MCF 10A (cell line): ENCODE data around the gene TNNI3. TPM values are rescaled to one million over a fixed set of nuclear protein-coding genes. Genes with fewer than 3 reads are reported as not detected.

Experiments used
- BruUV-seq: library from RNA; stranded (reverse); fragments of 400-500 nt; replicated peaks from 2 replicates; lab custom pipeline; 2021; lab: Mats Ljungman, UMichigan
- CTCF ChIA-PET: fragments of 300-600 bp; sonication (Branson Sonifier 250); formaldehyde crosslinking; extraction: SDS; loops from one replicate; lab custom pipeline; 2021; ENCODE audit warnings: antibody characterized with exemption, inconsistent platforms; lab: Yijun Ruan, JAX
- POLR2A ChIA-PET: fragments of 300-600, 350-650 bp; sonication (Branson Sonifier 250); formaldehyde crosslinking; extraction: SDS; loops from one replicate; lab custom pipeline; 2020; ENCODE audit warnings: antibody characterized with exemption, inconsistent platforms; lab: Yijun Ruan, JAX
- DNase-seq: peaks from one replicate; pipeline ENCODE4 v3.0.0-alpha.2; 2018; ENCODE audit not compliant: unreplicated experiment
- H3K27ac Mint-ChIP-seq: one replicate; pipeline ENCODE4 v1.8.0; 2022; ENCODE audit warnings: mild to moderate bottlenecking, low read depth, mixed read lengths; ENCODE audit not compliant: unreplicated experiment
- H3K27me3 Mint-ChIP-seq: one replicate; pipeline ENCODE4 v1.8.0; 2022; ENCODE audit warnings: mixed read lengths; ENCODE audit not compliant: insufficient read depth, unreplicated experiment
- H3K36me3 Mint-ChIP-seq: one replicate; pipeline ENCODE4 v1.8.0; 2022; ENCODE audit warnings: mild to moderate bottlenecking, moderate library complexity, mixed read lengths; ENCODE audit not compliant: insufficient read depth, unreplicated experiment
- H3K4me1 Mint-ChIP-seq: one replicate; pipeline ENCODE4 v1.8.0; 2022; ENCODE audit warnings: mixed read lengths; ENCODE audit not compliant: insufficient read depth, unreplicated experiment
- H3K4me3 Mint-ChIP-seq: one replicate; pipeline ENCODE4 v1.8.0; 2022; ENCODE audit warnings: mild to moderate bottlenecking, moderate library complexity, mixed read lengths; ENCODE audit not compliant: unreplicated experiment
- H3K9me3 Mint-ChIP-seq: one replicate; pipeline ENCODE4 v1.8.0; 2022; ENCODE audit warnings: mixed read lengths; ENCODE audit not compliant: unreplicated experiment
- CTCF ChIP-seq: fragments of 200-600 bp; IDR thresholded peaks from one replicate; pipeline ENCODE4 v1.8.0; 2022; ENCODE audit warnings: antibody characterized with exemption, mild to moderate bottlenecking; ENCODE audit not compliant: unreplicated experiment
- intact Hi-C: fragments of 100-400 bp; cut with micrococcal nuclease; formaldehyde crosslinking; loops from 2 replicates; pipeline ENCODE4 v1.14.1; 2022
- total RNA-seq: library from RNA; stranded (reverse); gene quantifications from 2 replicates; pipeline ENCODE4 v1.2.3, GENCODE V29; 2022

TNNI3 gene
- total RNA-seq, 1 experiment from 2014 or later: 0.89 TPM

GRCh38 chr19:55153652-55154264, 3.8 kb downstream of the TNNI3 start:
- H3K4me1 Mint-ChIP-seq: peaks cover 19% of the 10 kb centered on the region
- peaks cover 9% of the 10 kb centered on the region for H3K9me3 Mint-ChIP-seq
- H3K36me3 Mint-ChIP-seq: no peaks in the 10 kb centered on the region
- ChIA-PET CTCF (interaction anchor here (0.6 to 1.1 kb wide), 4 partner anchors 13 to 294 kb away, joined by 3 to 4 read pairs (median 3); no protein-coding TSS in a partner anchor), POLR2A (no interaction called here)
- no peak for DNase-seq
- peaks cover 21% of the 10 kb centered on the region for H3K27me3 Mint-ChIP-seq
- TF ChIP-seq CTCF: no peak
- no peak overlapping the region for H3K4me3 Mint-ChIP-seq
- H3K27ac Mint-ChIP-seq: no peak overlapping the region
- intact Hi-C loops: no loop called here
- BruUV-seq: no TSS peak

GRCh38 chr19:55152017-55152416, 5.5 kb downstream of the TNNI3 start:
- ChIA-PET POLR2A (interaction anchor here (0.6 kb wide), 1 partner anchor 344 kb away, joined by 3 read pairs; no protein-coding TSS in a partner anchor), CTCF (interaction anchor here (0.7 to 1.8 kb wide), 6 partner anchors 9 to 151 kb away, joined by 3 to 8 read pairs (median 6); no protein-coding TSS in a partner anchor)
- no peak for DNase-seq
- no peak overlapping the region for H3K27ac Mint-ChIP-seq
- peaks cover 24% of the 10 kb centered on the region for H3K27me3 Mint-ChIP-seq
- H3K4me1 Mint-ChIP-seq: peaks cover 14% of the 10 kb centered on the region
- TF ChIP-seq CTCF: no peak
- intact Hi-C loops: no loop called here
- no peak overlapping the region for H3K4me3 Mint-ChIP-seq
- no peaks in the 10 kb centered on the region for H3K36me3 Mint-ChIP-seq
- no TSS peak for BruUV-seq
- peaks cover 9% of the 10 kb centered on the region for H3K9me3 Mint-ChIP-seq

- Mint-ChIP-seq H3K27ac (peak within 1 kb of the TSS; percentile 80), H3K27me3 (peaks cover 24% of the 10 kb centered on the region), H3K4me3 (no peak within 1 kb of the TSS), H3K9me3 (peaks cover 9% of the 10 kb centered on the region), H3K36me3 (no peaks in the 10 kb centered on the region), H3K4me1 (peaks cover 14% of the 10 kb centered on the region)
- intact Hi-C loops: no loop called here
- DNase-seq: no peak
- BruUV-seq: no TSS peak
- ChIA-PET CTCF (interaction anchor here (0.5 kb wide), 1 partner anchor 9 kb away, joined by 3 read pairs; no protein-coding TSS in a partner anchor), POLR2A (no interaction called here)
- no peak for TF ChIP-seq CTCF
These were observed 8.2 kb downstream of the TNNI3 start, which contains the start of gene TNNT1 for GRCh38 chr19:55149078-55150003. TSS of gene TNNT1 (minus strand) at chr19:55149206. CDS start at chr19:55147157, 2,049 bp downstream.
